Osteocyte (in vitro differentiated cells): ENCODE data around the gene C3orf70. TPM values are rescaled to one million over a fixed set of nuclear protein-coding genes. Genes with fewer than 3 reads are reported as not detected.

Source experiments
- DNase-seq: peaks from one replicate; pipeline ENCODE4 v3.0.0; 2021; ENCODE audit warnings: mixed read lengths; ENCODE audit not compliant: unreplicated experiment; ENCODE audit errors: extremely low spot score
- H3K27ac Mint-ChIP-seq: one replicate; pipeline ENCODE4 v1.8.0; 2021; ENCODE audit warnings: mild to moderate bottlenecking, mixed read lengths; ENCODE audit not compliant: unreplicated experiment
- H3K27me3 Mint-ChIP-seq: one replicate; pipeline ENCODE4 v1.8.0; 2021; ENCODE audit warnings: mixed read lengths; ENCODE audit not compliant: unreplicated experiment
- H3K36me3 Mint-ChIP-seq: one replicate; pipeline ENCODE4 v1.8.0; 2021; ENCODE audit warnings: mixed read lengths; ENCODE audit not compliant: unreplicated experiment
- H3K4me1 Mint-ChIP-seq: one replicate; pipeline ENCODE4 v1.8.0; 2021; ENCODE audit warnings: mixed read lengths; ENCODE audit not compliant: unreplicated experiment
- H3K4me3 Mint-ChIP-seq: one replicate; pipeline ENCODE4 v1.8.0; 2021; ENCODE audit warnings: mild to moderate bottlenecking, moderate library complexity, mixed read lengths; ENCODE audit not compliant: unreplicated experiment
- H3K9me3 Mint-ChIP-seq: one replicate; pipeline ENCODE4 v1.8.0; 2021; ENCODE audit warnings: mixed read lengths; ENCODE audit not compliant: unreplicated experiment
- CTCF ChIP-seq: fragments of 200-600 bp; sonication (generic); IDR thresholded peaks from 2 replicates; pipeline ENCODE4 v1.5.0; 2021; ENCODE audit warnings: antibody characterized with exemption, mild to moderate bottlenecking, moderate library complexity
- total RNA-seq: library from RNA; stranded (reverse); gene quantifications from 2 replicates; pipeline ENCODE4 v1.2.1, GENCODE V29; 2021

C3orf70 gene
- total RNA-seq, 1 donor from 2014 or later: 4.8 TPM

DNA sequence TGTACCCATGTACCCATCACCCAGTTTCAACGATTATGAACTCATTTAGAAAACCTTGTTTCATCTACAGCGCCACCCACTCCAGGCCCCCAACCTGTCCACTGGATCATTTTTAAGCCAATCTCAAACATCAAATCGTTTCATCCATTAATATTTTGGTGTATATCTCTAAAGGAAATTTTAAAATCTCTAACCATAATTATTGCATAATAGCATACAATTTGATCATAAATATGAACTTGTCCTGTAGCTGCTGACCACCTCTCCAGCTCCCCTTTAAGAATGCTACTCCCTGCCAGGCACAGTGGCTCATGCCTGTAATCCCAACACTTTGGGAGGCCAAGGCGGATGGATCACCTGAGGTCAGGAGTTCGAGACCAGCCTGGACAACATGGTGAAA lies 2.8 kb upstream of the C3orf70 start:
- Mint-ChIP-seq H3K4me1 (peaks cover 14% of the 10 kb centered on the region), H3K9me3 (no peaks in the 10 kb centered on the region), H3K36me3 (no peaks in the 10 kb centered on the region), H3K27me3 (peaks cover 26% of the 10 kb centered on the region), H3K27ac (no peak overlapping the region), H3K4me3 (no peak overlapping the region)
- DNase-seq: no peak
- no peak for TF ChIP-seq CTCF

- Mint-ChIP-seq H3K27ac (no peak overlapping the region), H3K27me3 (peaks cover 22% of the 10 kb centered on the region), H3K4me3 (no peak overlapping the region), H3K4me1 (peaks cover 14% of the 10 kb centered on the region), H3K9me3 (no peaks in the 10 kb centered on the region), H3K36me3 (no peaks in the 10 kb centered on the region)
- no peak for TF ChIP-seq CTCF
- DNase-seq: no peak
Observed at GRCh38 chr3:185153861-185154629, 1.2 kb upstream of the C3orf70 start.

GRCh38 chr3:185153171-185153771 lies 411 bp upstream of the C3orf70 start:
- H3K27me3 Mint-ChIP-seq: peaks cover 15% of the 10 kb centered on the region
- no peaks in the 10 kb centered on the region for H3K36me3 Mint-ChIP-seq
- H3K27ac Mint-ChIP-seq: peak overlapping the region; percentile 48
- DNase-seq: no peak
- no peak for TF ChIP-seq CTCF
- no peaks in the 10 kb centered on the region for H3K9me3 Mint-ChIP-seq
- H3K4me3 Mint-ChIP-seq: peak overlapping the region; percentile 78
- peaks cover 14% of the 10 kb centered on the region for H3K4me1 Mint-ChIP-seq

DNA sequence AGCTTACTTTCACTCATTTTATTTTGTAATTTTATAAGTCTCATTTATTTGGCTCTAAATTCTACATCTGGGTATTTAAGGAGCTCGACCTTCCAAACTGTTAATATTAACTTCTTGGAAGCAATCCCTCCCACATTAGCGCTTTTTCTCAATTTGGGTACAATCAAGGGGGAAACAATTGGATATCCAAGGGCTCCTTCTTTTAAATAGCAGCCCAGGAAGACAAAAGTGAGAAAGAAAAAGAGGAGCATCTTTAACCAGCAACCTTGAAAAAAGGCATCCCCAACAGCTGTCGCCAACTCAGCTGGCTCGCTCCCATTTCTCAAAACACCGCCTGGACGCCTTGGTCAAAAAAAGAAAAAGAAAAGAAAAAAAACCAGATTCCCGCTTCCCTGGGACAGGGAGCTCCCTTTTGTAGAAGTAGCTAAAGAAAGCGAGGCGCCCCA lies 873 bp downstream of the C3orf70 start:
- peaks cover 14% of the 10 kb centered on the region for H3K4me1 Mint-ChIP-seq
- H3K27me3 Mint-ChIP-seq: peaks cover 9% of the 10 kb centered on the region
- H3K9me3 Mint-ChIP-seq: no peaks in the 10 kb centered on the region
- no peaks in the 10 kb centered on the region for H3K36me3 Mint-ChIP-seq
- TF ChIP-seq CTCF: no peak
- peak overlapping the region; percentile 91 for H3K4me3 Mint-ChIP-seq
- peak overlapping the region; percentile 87 for H3K27ac Mint-ChIP-seq
- DNase-seq: no peak

DNA sequence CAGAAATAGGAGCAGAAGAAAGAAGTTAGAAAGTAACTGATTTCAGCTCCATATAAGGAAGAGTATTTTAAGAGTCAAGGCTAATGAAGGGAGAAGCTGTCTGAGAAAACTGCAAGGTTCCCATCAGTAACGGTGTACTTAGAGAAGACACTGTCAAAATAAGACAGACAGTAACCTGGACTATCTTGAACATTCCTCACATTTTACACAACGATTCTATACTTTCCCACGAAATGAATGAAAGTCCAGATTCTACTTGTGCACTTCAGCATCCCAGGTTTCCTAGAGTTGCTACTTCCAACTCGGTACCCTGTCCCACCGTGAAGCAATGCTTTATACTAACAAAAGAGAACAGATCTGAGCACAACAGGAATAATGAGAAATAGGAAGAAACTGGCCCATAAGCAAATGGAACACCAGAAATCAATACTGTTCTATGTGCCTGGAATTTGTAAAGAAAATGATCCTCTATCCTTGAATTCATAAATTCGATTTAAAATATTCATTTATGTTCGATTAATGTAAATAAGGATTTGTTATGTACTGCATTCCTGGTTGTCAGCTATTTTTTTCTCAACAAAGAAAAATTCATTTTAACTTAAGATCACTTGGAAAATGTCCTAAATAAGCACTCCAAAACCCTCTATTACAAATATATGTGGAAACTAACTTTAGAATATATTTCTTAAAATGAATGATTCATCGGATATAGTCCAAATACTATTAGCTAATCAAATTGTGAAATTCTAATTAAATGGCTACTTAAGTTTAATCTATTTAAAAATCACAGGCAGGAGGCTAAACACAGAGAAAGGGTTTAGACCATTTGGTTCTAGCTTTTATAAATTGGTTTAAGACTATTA lies 1.5 kb downstream of the C3orf70 start:
- H3K4me1 Mint-ChIP-seq: peaks cover 14% of the 10 kb centered on the region
- no peak overlapping the region for H3K27ac Mint-ChIP-seq
- H3K27me3 Mint-ChIP-seq: peaks cover 4% of the 10 kb centered on the region
- H3K36me3 Mint-ChIP-seq: no peaks in the 10 kb centered on the region
- H3K4me3 Mint-ChIP-seq: peak overlapping the region; percentile 91
- no peaks in the 10 kb centered on the region for H3K9me3 Mint-ChIP-seq
- DNase-seq: no peak
- no peak for TF ChIP-seq CTCF
